Stimulated activated CD4-positive, alpha-beta T cell treated with anti-CD3 and anti-CD28 coated beads, Interleukin-4, amount 100 ng/mL, for 24 hours (primary cell): ENCODE data around the gene ADAMTS3.
"Not testable (repeated sequence)": the region's sequence is repeated elsewhere in the genome, so short reads cannot be mapped to it uniquely, and the experiment has no call there.

ENCODE experiments used
- DNase-seq: peaks from one replicate; pipeline ENCODE4 v3.0.0-alpha.2; 2020

Gene ADAMTS3

DNA sequence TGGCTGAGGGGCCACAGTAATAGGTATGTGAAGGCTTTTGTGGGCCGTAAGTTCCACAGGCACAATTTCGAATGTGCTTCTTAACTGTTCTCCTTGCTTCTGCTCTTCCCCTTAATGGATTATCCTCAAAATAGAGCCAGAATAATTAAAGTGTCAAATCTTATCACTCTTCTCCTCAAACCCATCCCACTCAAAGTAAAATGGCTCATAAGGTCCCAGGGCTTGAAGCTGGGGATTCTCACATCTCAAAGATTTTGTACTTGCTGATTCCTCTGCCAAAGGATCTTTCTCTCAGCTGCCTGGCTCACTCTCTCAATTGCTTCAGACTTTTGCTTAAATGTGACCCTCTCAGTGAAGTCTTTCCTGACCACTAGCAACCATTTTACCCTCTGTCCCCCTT, 16.6 kb downstream of the ADAMTS3 start:
- no peak for DNase-seq

DNA sequence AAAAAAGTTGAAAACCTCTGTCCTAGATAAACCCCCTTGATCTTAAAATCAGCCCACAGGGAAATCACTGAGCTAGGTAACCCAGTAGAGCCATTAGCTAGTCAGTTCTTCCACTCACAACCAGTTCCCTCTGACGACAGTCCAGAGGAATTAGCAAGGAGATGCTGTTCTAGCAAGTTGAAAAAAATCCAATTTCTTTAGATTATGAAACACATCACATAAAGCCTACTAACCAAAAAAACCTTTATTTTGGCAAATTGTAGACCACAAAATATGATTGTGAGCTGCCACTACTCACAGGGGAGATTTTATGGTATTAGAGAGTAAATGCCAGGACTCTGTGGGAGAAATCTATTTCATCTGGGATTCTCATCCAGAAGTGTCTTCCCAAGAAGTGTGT, 22.6 kb downstream of the ADAMTS3 start:
- DNase-seq, result no peak

DNA sequence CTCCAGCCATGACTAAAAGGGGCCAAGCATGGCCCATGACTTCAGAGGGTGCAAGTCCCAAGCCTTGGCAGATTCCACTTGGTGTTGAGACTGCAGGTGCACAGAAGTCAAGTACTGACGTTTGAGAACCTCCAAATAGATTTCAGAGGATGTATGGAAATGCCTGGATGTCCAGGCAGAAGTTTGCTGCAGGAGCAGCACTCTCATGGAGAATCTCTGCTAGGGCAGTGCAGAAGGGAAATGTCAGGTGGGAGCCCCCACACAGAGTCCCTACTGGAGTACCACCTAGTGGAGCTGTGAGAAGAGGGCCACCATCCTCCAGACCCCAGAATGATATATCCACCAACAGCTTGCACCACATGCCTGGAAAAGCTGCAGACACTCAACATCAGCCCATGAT, 28.3 kb downstream of the ADAMTS3 start:
- DNase-seq, result not testable (repeated sequence)

DNA sequence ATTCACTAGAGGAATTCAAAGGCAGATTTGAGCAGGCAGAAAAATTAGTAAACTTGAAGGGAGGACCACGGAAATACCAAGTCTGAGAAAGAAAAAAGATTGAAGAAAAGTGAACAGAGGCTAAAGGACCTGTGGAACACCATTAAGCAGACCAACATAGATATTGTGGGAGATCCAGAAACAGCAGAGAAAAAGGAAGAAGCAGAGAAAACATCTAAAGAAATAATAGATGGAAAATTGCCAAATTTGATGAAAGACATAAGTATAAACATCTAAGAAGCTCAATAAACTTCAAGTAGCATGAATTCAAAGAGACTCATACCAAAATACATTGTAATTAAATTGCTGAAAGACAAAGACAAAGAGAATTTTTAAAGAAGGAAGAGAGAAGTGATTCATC, 31.0 kb downstream of the ADAMTS3 start:
- DNase-seq, result no peak

DNA sequence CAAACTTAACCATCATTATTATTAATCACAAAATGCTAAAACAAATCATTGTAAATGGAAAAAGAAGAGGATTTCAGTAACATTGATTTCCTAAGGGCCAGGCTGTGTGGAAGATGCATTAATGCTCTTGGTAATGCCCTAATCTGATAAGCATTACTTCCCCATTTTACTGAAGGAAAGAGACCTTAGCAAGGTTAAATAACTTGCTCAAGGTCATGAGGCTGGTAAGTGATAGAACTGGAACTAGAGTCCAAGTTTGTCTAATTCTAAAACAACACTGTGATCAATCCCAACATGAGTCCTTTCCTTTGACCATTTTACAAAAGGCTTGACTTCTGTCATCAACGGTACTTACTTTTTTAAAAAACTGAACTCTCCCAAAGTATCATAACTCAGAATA, 32.6 kb downstream of the ADAMTS3 start:
- DNase-seq, result no peak

DNA sequence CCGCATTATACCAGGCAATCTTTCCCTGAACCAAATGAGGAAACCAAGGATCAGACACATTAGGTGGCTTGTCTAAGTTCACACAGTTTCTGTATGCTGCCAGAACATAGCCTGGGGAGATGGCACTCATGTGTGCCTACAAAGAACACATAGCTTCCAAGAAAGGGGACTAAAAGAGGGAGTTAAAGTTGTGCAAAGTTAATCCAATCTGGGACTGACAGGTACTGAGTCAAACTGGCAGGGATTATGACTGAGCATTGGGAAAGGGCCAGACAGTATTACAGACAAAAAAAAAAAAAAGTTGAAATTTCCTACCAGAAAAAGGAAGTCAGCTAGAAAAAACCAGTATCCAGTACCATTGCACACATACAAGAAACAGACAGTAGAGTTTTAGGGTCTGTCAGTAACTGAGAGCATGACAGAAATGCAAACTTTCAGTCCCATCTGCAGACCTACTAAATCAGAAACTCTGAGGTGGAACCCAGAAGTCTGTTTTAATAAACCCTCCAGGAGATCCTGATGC, 37.2 kb downstream of the ADAMTS3 start:
- DNase-seq, result no peak

DNA sequence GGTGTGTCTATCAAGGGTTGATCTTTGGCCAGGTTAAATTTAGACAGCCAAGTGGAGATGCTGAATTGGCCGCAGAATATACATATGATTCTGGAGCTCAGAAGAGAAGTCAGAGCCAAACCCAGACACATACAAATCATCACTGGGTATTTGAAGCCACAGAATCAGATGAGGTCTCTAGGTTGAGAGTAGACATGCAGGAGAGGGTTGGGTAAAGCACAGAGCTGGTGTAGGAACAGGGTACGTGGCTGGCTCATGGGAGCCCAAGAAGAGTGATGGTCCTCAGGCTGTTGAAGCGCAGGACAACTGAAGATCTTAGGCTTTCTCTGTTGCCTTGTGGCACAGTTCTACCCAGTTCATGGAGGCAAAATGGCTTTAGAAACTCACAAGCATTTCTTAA, 37.7 kb downstream of the ADAMTS3 start:
- DNase-seq, result no peak

DNA sequence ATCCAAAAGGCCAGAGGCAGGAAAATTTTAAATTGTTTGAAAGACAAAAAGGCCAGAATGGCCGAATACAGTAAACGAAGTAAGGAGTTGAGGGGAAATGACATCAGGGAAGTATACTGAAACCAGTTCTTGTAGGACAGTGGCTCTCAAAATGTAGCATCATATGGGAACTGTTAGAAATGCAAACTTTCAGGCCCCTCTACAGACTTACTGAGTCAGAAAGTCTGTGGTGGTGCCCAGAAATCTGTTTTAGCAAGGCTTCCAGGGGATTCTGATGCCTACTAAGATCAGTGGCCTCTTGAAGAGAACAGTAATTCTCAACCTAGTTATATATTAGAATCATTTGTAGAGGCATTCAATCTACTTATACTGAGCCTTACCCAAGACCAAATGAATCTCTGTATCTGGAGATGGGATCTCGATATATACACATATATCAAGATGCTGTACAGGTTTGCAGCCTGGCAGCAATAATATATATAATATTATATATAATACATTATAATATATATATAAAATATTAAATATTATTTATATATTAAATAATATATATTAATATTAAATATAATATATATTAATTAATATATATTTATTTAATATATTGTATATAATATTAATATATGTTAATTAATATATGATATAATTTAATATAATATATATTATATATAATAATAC, 39.7 kb downstream of the ADAMTS3 start:
- no peak for DNase-seq

DNA sequence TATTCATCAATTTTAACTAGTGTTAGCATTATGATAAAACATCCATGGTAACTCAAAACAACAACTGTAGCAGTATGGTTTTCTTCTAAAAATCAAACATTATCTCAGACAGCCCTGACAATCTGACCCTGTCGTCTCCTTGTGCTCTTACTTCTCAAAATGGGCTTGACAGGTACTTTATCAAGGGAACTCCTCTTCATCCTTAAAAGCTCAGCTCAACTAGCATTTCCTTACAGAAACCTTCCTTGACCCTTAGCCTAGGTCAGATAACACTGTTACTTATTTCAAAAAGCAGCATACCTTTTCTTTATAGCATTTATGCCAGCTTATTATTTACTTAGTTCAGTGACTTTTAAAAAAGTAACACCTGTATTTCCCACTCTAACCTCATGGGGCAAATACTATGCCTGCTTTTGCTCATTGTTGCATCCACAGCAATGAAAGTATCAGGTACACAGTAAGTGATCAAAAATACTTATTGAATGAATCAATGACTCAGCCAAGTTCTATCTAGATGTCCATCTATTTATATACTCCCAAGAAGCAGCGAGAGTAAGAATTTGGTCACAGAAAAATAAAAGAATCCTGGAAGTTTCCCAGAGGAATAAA, 41.9 kb downstream of the ADAMTS3 start:
- no peak for DNase-seq

DNA sequence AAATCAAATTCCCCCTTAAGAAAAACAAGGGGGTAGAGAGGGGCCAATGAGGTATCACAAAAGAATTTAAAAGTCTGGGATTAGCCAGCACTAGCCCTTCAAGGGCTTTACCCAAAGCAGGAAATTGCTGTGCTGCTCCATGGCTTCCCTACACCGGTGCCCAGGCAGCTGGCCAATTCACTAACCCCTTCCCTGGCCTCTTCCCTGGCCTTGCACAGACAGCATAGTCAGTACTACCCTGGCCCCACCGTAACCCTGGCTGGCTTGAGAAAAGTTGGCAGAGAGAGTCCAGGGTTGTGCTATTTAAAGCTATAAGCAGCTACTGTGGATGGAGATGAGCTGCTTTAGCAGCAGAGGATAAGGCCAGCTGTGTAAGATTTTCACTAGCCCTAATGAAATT, 43.1 kb downstream of the ADAMTS3 start:
- DNase-seq, result no peak

DNA sequence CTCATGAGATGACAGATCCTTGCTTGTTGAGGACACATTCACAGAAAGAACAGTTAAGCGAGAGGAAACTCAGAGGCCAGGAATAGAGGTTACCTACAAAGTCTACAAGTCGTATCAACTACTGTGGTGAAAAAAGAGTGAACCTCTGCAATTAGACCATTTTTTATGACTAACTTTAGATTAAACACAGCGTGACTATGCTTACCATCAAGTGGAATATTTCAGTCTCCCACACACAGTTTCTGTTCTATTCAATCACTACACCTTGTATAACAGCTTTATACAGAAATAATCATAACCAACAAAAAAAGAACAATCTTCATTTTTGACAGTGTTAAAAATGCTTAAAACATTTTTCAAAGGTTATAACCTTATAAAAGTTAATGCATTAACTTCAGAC, 46.6 kb downstream of the ADAMTS3 start:
- no peak for DNase-seq

DNA sequence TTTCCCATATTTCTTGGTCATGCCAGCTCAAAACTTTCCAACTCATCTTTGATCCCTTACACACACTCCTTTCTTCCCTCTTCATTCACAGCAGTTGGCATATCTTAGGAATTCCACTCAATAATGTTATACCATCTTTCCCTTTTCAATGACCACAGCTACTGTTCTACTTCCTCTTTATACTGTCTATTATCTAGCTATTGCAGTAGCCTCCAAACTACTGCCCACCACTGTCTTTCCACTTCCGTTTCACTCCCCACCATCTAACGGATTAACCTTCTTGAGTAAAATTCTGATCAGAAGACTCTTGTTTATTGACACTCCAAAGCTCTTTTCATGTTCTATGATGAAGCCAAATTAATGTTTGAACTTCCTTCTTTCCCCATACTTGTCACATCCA, 55.8 kb downstream of the ADAMTS3 start:
- no peak for DNase-seq

DNA sequence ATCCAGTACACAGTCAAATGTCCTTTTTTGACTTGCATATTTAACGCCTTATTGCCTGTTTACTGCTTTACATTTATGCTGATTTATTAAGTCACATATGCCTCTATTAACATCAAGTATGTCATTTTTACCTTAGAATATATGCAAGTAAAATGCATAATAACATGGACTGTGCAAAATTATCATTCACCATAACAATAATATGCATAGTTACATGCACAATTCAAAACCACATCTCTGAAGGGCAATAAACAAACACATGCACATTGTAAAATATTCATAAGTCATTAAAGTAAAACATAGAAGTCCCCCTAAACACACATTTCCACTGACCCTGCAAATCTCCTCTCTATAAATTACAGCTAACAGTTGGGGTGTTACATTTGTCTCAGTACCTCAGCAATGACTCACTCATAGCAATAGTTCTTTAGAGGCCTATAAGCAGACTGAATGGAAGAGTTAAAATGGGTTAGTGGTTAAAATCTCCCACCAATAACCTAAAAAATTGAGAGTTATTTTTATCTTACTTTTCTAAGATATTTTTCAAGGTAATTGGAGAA, 61.1 kb downstream of the ADAMTS3 start:
- no peak for DNase-seq

DNA sequence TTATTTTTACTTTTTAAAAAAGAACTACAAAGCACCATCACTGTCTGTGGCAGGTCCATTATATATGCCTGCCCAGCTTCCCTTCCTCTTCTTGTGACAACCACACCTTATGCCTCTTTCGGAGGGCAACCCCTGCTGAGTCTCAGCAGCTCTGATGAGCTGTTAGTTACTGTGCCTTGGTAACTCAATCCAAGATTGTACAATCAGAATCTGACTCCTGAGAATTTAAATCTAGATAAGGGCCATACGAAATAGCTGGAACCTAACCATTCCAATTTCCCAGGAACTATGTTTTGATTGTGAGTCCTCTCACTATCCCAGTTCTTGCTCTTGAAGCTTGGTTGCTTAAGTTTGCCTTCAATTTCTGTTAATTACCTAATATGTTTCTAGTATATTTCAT, 61.9 kb downstream of the ADAMTS3 start:
- DNase-seq, result no peak

DNA sequence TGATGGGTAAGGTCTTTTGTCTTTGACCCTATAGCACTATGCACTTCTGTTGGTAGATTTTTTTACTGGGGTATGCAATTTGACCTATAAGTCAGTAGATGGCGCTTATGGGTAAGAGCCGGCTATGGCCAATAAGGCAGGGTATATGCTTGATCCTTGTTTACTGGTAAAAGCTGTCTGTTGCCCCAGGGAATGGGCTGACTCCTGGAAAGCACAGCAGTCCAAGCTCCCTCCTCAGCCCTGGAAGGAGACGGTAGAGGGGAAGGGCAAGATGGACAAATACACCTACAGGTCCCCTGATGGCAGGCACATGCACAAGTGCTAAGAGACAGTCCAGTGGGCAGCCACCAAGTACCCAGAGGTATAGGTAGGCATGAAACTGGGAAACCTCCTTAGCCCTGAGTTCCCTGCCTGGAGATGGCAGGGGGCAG, 63.7 kb downstream of the ADAMTS3 start:
- DNase-seq, result no peak

DNA sequence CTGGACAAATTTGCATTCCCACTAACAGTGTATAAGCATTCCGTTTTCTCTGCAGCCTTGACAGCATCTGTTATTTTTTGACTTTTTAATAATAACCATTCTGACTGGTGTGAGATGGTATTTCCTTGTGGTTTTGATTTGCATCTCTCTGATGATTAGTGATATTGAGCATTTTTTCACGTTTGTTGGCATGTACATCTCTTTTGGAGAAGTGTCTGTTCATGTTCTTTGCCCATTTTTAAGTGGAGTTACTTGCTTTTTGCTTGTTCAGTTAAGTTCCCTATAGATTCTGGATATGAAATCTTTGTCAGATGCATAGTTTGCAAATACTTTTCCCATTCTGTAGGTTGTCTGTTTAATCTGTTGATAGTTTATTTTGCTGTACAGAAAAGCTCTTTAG, 68.8 kb downstream of the ADAMTS3 start:
- DNase-seq, result no peak

DNA sequence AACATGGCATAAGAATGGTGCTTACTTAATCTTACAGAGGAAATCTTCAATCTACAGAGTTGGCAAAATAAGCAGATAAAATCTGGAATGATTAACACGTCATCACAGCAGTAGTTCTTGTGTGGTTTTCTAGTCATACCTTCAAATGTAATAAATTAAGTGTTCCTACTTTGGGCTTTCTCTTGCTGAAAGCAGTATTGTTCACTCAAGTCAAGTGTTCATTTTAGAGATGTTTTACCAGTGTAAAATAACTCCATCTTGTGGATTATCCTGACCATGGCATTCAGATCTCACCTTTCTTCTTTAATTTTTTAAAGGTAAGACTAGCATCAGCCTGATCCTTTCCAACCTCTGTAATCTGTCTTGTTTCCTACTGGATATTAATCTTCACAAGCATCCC, 72.9 kb downstream of the ADAMTS3 start:
- DNase-seq, result no peak

DNA sequence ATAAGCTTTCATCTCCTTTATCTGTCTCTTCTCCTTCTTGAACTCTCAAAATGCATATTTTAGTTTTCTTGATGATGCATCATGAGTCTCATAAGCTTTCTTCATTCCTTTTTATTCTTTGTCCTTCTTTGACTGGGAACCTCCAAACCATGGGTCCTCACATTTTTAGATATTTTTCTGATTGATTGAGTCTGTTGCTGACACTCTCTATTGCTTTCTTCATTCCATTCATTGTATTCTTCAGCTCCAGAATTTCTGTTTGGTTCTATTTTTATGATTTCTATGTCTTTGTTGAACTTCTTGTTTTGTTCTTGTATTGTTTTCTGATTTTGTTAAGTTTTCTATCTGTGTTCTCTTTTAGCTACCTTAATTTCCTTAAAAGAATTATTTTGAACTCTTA, 74.9 kb downstream of the ADAMTS3 start:
- no peak for DNase-seq

DNA sequence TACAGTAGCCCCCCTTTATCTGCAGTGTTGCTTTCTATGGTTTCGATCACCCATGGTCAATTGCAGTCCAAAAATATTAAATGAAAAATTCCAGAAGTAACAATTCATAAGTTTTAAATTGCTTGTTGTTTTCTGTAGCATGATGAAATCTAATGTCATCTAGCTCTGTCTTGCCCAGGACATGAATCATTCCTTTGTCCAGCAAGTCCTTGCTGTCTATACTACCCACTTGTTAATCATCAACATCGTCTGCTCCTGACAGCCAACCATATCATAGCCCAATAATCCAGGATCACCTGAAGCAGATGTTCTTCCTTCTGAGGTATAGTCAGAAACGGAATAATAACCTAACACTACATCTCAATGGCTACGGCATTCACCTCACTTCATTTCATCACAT, 79.8 kb downstream of the ADAMTS3 start:
- DNase-seq, result no peak

DNA sequence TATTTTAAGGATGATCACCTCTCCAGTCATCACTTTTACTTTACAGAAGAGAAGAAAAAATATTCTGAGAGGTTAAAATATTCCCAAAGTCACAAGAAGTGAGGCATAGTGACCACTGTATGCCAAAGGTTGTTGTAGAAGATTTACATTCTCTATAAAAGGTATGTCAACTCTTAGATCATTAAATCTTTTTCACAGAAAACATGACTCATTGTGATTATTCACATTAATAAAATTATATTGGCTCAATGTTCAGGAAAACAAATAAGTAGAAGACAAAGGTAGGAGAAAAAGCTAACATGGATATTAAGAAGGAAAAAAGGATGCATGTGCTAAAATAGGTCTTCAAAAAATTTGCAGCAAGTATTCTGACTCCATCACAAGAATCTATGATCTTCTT, 82.0 kb downstream of the ADAMTS3 start:
- no peak for DNase-seq

DNA sequence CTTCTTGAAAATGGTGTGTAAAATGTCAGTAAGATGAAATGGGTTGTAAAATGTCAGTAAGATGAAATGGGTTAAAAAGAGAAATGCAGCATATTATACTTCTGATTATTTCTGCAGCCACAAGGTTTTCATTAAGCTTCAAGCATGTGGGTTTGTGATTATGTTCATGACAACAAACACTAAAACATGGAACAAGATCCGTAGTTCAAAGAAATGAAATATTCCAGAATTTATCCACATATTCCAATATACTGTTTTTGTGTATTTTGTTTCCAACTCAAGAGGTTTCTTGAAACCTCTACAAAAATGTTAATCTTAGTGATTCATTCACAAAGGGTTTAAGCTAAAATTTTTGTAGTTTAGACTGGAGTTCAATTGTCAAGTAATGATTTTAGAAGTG, 84.0 kb downstream of the ADAMTS3 start:
- DNase-seq, result no peak

DNA sequence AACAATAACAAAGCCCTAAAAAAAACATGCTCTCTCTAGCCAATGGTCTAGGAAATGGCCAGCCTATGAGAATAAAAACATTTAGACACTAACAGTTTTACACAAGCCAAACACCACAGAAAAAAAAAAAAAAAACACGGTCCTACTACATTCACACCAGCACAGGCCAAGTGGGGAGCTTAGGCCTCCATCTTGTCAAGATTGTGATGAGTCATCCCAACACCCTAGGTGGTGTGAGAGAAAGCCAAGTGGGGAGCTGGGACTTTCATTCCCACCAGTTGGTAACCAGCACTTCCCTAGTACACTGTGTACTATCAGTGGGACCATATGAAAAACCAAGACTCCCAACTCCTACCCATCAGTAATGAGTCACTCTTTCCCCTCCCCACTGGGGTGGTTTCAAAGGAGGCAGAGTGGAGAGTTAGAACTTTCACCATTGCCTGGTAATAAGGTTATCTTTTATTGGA, 95.6 kb downstream of the ADAMTS3 start:
- no peak for DNase-seq

DNA sequence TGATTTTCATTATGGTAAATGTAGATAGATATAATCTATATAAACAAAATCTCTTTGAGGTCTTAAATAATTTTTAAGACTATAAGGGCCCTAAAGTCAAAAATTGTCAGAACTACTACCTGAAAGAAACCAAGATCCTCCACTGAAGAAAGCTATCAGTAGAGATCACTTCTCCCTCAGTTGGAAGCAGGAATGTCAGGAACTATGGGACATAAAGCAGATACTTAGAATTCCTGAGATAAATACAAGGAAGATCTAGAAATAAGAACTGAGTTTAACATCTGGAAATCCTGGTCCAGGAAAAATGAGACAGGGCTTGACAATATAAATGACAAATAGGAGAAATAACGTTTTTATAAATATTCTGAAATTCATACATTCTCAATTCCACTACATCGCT, 97.2 kb downstream of the ADAMTS3 start:
- DNase-seq, result no peak

DNA sequence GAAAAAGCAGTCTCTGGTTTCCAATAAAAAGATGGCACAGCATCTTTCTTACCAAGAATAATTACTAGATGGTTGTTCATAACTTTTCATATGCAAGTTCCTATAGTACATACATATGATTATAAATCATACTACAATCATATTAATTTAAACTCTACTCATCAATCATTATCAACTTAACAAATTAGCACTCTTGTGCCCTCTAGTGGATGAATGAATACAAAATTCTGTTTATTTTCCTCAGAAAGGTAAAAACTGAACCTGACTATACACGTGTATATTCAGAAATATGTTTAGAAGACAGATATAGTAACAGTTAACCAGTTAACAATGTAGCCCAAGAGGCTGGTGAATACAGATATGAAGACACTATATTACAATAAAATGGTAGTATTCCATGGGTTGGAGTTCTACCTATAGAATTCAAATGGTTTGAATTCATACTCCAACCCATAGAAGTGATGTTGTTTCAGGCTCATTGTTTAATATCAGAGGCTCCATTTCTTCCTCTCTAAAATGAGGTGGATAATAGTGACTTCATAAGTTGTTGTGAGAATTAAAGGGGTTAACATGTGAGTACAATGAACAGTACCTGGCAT, 100.0 kb downstream of the ADAMTS3 start:
- DNase-seq, result no peak
